Endothelial cell of umbilical vein (primary cell): ENCODE data around the gene TMEM94. TPM values are rescaled to one million over a fixed set of nuclear protein-coding genes. Genes with fewer than 3 reads are reported as not detected.

ENCODE experiments used
- BruUV-seq: library from RNA; stranded (reverse); fragments of 400-500 nt; replicated peaks from 2 replicates; lab custom pipeline; 2021; lab: Mats Ljungman, UMichigan
- CTCF ChIA-PET: fragments of 300-600, 350-600 bp; sonication (Branson Sonifier 250); formaldehyde crosslinking; loops from one replicate; lab custom pipeline; 2021; ENCODE audit warnings: antibody characterized with exemption, inconsistent platforms; lab: Charles Lee
- POLR2A ChIA-PET: fragments of 300-600, 350-600 bp; sonication (Branson Sonifier 250); formaldehyde crosslinking; loops from one replicate; lab custom pipeline; 2021; ENCODE audit warnings: antibody characterized with exemption, inconsistent platforms; lab: Charles Lee
- DNase-seq: peaks from one replicate; pipeline ENCODE4 v3.0.0-alpha.2; 2011; ENCODE audit warnings: low read depth, low spot score
- FAIRE-seq: peaks from 2 replicates; lab custom pipeline; 2011; peaks lifted over from hg19 to GRCh38; lab: Jason Lieb, UNC
- H2AFZ ChIP-seq: 2 replicates; pipeline ENCODE4 v1.6.0; 2012; ENCODE audit warnings: low read depth, low read length, control low read depth, inconsistent platforms
- H3K27ac ChIP-seq: 2 replicates; pipeline ENCODE4 v1.5.1; 2011; ENCODE audit warnings: low read depth, mild to moderate bottlenecking, control low read depth, low read length, moderate library complexity; ENCODE audit not compliant: insufficient read depth
- H3K27me3 ChIP-seq, 2 experiments: 2 replicates each; pipeline versions ENCODE4 v1.6.0 to v1.6.1; 2011; ENCODE audit warnings: low read length in 2 of 2, mixed read lengths in 1 of 2; ENCODE audit not compliant: control insufficient read depth in 2 of 2, insufficient read depth in 2 of 2
- H3K36me3 ChIP-seq, 2 experiments: 2 replicates in 1 of 2; 3 replicates in 1 of 2; pipeline ENCODE4 v1.5.1; 2011; ENCODE audit warnings: low read length in 2 of 2, mild to moderate bottlenecking in 1 of 2, moderate library complexity in 1 of 2; ENCODE audit not compliant: control insufficient read depth in 2 of 2, insufficient read depth in 2 of 2; ENCODE audit errors: extremely low read depth in 1 of 2
- H3K4me1 ChIP-seq: 3 replicates; pipeline ENCODE4 v1.5.1; 2011; ENCODE audit warnings: mild to moderate bottlenecking, low read length; ENCODE audit not compliant: control insufficient read depth, insufficient read depth; ENCODE audit errors: extremely low read depth
- H3K4me2 ChIP-seq: 2 replicates; pipeline ENCODE4 v1.6.1; 2011; ENCODE audit warnings: low read length, control low read depth, mixed read lengths; ENCODE audit not compliant: insufficient read depth
- H3K4me3 ChIP-seq, 3 experiments: fragments of 200-600 bp in 1 of 3; sonication (generic), shearing (Covaris generic) in 1 of 3; replicated peaks in 1 of 3; 2 replicates each; pipeline ENCODE4 v1.5.1; 2011 to 2016; ENCODE audit warnings: control low read depth in 3 of 3, low read length in 3 of 3, mild to moderate bottlenecking in 2 of 3, inconsistent platforms in 1 of 3, low read depth in 1 of 3, moderate library complexity in 1 of 3; ENCODE audit not compliant: insufficient read depth in 1 of 3
- H3K79me2 ChIP-seq: 2 replicates; pipeline ENCODE4 v1.6.0; 2012; ENCODE audit warnings: low read length, inconsistent platforms; ENCODE audit not compliant: control insufficient read depth, insufficient read depth
- H3K9ac ChIP-seq: replicated peaks from 2 replicates; pipeline ENCODE3; 2011; ENCODE audit warnings: low read length, control low read depth; ENCODE audit not compliant: insufficient read depth; ENCODE audit errors: extremely low read depth
- H3K9me1 ChIP-seq: replicated peaks from 3 replicates; pipeline ENCODE4 v1.6.0; 2011; ENCODE audit warnings: mild to moderate bottlenecking, low read length; ENCODE audit not compliant: control insufficient read depth, insufficient read depth; ENCODE audit errors: extremely low read depth
- H3K9me3 ChIP-seq: replicated peaks from 2 replicates; pipeline ENCODE4 v1.5.1; 2012; ENCODE audit warnings: low read length, inconsistent platforms; ENCODE audit not compliant: control insufficient read depth, insufficient read depth
- H4K20me1 ChIP-seq: replicated peaks from 2 replicates; pipeline ENCODE3; 2011; ENCODE audit warnings: mild to moderate bottlenecking, low read length; ENCODE audit not compliant: control insufficient read depth, insufficient read depth; ENCODE audit errors: extremely low read depth
- CTCF ChIP-seq, 2 donors: IDR thresholded peaks; 1 replicate in 1 of 2; 2 replicates in 1 of 2; pipeline ENCODE4 v1.5.1; 2011; ENCODE audit warnings: low read length in 2 of 2, mild to moderate bottlenecking in 2 of 2, moderate library complexity in 2 of 2, control low read depth in 1 of 2, inconsistent platforms in 1 of 2, low read depth in 1 of 2; ENCODE audit not compliant: insufficient read depth in 1 of 2; ENCODE audit errors: extremely low read depth in 1 of 2
- EZH2 ChIP-seq: IDR thresholded peaks from 2 replicates; pipeline ENCODE4 v1.6.1; 2012; ENCODE audit warnings: borderline replicate concordance, low read depth, mild to moderate bottlenecking, moderate library complexity, low read length, inconsistent platforms; ENCODE audit not compliant: severe bottlenecking
- FOS ChIP-seq: IDR thresholded peaks from 2 replicates; pipeline ENCODE4 v1.6.1; 2011; ENCODE audit warnings: mild to moderate bottlenecking, low read length, moderate library complexity, borderline replicate concordance; ENCODE audit not compliant: insufficient read depth
- GATA2 ChIP-seq: IDR thresholded peaks from 2 replicates; pipeline ENCODE4 v1.7.0; 2011; ENCODE audit warnings: low read depth, mild to moderate bottlenecking, moderate library complexity, mixed read lengths, low read length; ENCODE audit not compliant: insufficient read length, insufficient read depth
- MAX ChIP-seq: IDR thresholded peaks from 2 replicates; pipeline ENCODE4 v1.6.1; 2011; ENCODE audit not compliant: insufficient read depth, insufficient read length
- MYC ChIP-seq: IDR thresholded peaks from one replicate; pipeline ENCODE4 v1.6.1; 2011; ENCODE audit warnings: mild to moderate bottlenecking, low read depth, low read length
- dilution Hi-C: fragments of 300-500 bp; cut with MboI; formaldehyde crosslinking; loops from one replicate; pipeline ENCODE4 v1.15.0; 2019; ENCODE audit warnings: low sequenced_read_pairs; ENCODE audit not compliant: extremely low pct_ligation_motif_present
- intact Hi-C: fragments of 100-400 bp; cut with micrococcal nuclease; formaldehyde crosslinking; loops from one replicate; pipeline ENCODE4 v1.10.0; 2022
- polyA plus RNA-seq, 4 experiments: library from polyadenylated mRNA; depleted of rRNA in 3 of 4; stranded (reverse) in 3 of 4; unstranded in 1 of 4; fragments of >200 nt; gene quantifications; 2 replicates each; pipeline versions ENCODE4 v1.2.1 to v1.2.3, GENCODE V29; 2011 to 2012; ENCODE audit warnings: missing spikeins in 1 of 4
- total RNA-seq: library from RNA; stranded (reverse); gene quantifications from 2 replicates; pipeline ENCODE4 v1.2.3, GENCODE V29; 2021

TMEM94 gene
- total and polyA plus RNA-seq, 2 donors (not counting 3 experiments of a cell fraction or from before 2014, with no cell fraction given), result 69.2 to 75.9 TPM

GRCh38 chr17:75503337-75503950 is 47.0 kb downstream of the TMEM94 start:
- no peak for FAIRE-seq
- H3K27me3 ChIP-seq, result no peaks in the 10 kb centered on the region
- no peaks in the 10 kb centered on the region for H4K20me1 ChIP-seq
- no peak for TF ChIP-seq MYC
- TF ChIP-seq CTCF (IDR thresholded peaks at IDR 0.05; ENCODE audit: extremely low read depth in 1 of 2, insufficient read depth in 1 of 2, low read depth in 1 of 2, low read length in 2 of 2), result no peak
- TF ChIP-seq EZH2, result no peak
- no peak for TF ChIP-seq FOS
- no peak for TF ChIP-seq MAX
- no peak for TF ChIP-seq GATA2
- no peak overlapping the region for H3K27ac ChIP-seq
- intact Hi-C loops (no loop called here), dilution Hi-C loops (no loop called here)
- no peaks in the 10 kb centered on the region for H3K9me1 ChIP-seq
- no peak overlapping the region for H2AFZ ChIP-seq
- no peaks in the 10 kb centered on the region for H3K4me1 ChIP-seq
- BruUV-seq, result no TSS peak
- no peak overlapping the region for H3K4me2 ChIP-seq
- peaks cover 0 to 33% of the 10 kb centered on the region in 2 experiments for H3K36me3 ChIP-seq
- no peaks in the 10 kb centered on the region for H3K9me3 ChIP-seq
- ChIA-PET CTCF (interaction anchor here (1.0 to 2.2 kb wide), 2 partner anchors 13 to 180 kb away, joined by 3 to 7 read pairs; partner anchors contain the start of gene TSEN54), POLR2A (no interaction called here)
- H3K4me3 ChIP-seq, result no peak overlapping the region
- no peak overlapping the region for H3K9ac ChIP-seq
- DNase-seq, result no peak
- H3K79me2 ChIP-seq, result no peaks in the 10 kb centered on the region
